GM18907 (cell line): ENCODE results near the gene JAM3.

ENCODE experiments used
- ATAC-seq: cut with Tn5 transposase; IDR thresholded peaks from one replicate; pipeline ENCODE4 v1.9.1; 2021; ENCODE audit warnings: mild to moderate bottlenecking, moderate library complexity; ENCODE audit not compliant: unreplicated experiment

The JAM3 gene

GRCh38 chr11:134140961-134141490 is 72.2 kb downstream of the JAM3 start:
- ATAC-seq: no peak

DNA sequence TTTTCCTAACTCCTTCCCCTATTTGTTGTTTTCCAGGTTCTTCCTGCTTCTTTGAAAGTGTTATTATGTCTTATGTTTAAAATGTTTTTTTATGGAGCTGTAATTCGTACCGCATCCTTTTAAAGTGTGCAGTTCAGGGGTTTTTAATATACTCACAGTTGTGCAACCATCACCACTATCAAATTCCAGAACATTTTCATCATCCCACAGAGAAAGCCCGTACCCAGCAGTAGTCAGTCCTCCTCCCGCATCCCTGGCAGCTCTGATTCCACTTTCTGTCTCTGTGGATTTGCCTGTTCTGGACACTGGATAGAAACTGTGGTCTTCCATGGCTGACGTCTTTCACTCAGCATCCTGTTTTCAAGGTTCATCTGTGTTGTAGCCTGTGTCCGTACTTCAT is 73.7 kb downstream of the JAM3 start:
- no peak for ATAC-seq

DNA sequence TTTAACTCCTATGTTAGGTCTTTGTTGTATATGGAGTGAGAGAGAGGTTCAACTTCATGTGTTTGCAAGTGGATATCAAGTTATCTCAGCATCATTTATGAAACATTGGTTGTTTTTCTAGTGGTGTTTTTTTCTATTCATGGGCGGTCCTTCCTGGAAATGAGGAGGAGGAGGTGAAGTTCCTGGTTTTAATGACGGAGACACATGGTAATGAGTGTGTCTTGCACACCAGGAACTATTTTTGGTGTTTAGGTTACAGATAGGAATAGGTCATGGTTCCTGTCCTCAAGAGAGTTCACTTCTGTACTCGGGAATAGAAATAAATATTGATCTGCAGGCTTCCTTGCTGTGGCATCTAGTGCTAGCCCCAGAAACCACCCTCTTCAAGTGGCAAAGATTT is 74.9 kb downstream of the JAM3 start:
- ATAC-seq: no peak

GRCh38 chr11:134144744-134145143 is 75.9 kb downstream of the JAM3 start:
- ATAC-seq: no peak

DNA sequence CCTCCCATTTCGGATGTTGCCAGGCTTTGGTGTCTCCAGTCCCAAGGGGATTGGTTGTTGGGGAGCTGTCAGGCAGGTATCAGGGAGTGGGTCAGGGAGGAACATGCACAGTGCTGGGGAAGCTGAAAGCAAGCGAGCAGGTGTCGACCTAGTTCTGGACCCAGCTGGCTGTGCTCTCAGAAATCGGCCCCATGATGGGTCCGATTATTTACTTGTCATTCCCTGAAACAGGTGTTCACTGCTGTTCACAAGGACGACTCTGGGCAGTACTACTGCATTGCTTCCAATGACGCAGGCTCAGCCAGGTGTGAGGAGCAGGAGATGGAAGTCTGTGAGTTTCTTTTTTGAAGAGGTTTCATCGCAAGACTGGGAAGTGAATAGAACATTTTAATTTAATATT is 76.8 kb downstream of the JAM3 start:
- no peak for ATAC-seq

- no peak for ATAC-seq
Measured at GRCh38 chr11:134146598-134146997, 77.7 kb downstream of the JAM3 start.

DNA sequence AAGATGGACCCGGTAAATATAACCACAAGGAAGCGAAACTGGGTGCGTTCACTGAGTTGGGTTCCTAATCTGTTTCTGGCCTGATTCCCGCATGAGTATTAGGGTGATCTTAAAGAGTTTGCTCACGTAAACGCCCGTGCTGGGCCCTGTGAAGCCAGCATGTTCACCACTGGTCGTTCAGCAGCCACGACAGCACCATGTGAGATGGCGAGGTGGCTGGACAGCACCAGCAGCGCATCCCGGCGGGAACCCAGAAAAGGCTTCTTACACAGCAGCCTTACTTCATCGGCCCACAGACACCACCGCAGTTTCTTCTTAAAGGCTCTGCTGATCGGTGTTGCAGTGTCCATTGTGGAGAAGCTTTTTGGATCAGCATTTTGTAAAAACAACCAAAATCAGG is 80.5 kb downstream of the JAM3 start:
- no peak for ATAC-seq

DNA sequence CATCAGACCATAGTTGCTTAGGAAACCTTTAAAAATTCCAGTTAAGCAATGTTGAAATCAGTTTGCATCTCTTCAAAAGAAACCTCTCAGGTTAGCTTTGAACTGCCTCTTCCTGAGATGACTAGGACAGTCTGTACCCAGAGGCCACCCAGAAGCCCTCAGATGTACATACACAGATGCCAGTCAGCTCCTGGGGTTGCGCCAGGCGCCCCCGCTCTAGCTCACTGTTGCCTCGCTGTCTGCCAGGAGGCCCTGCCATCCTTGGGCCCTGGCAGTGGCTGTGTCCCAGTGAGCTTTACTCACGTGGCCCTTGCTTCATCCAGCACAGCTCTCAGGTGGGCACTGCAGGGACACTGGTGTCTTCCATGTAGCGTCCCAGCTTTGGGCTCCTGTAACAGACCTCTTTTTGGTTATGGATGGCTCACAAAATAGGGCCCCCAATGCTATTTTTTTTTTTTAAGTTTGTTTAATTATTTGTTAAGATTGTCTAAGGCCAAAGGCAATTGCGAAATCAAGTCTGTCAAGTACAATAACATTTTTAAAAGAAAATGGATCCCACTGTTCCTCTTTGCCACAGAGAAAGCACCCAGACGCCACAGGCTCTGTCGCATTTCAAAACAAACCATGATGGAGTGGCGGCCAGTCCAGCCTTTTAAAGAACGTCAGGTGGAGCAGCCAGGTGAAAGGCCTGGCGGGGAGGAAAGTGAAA is 81.5 kb downstream of the JAM3 start:
- ATAC-seq: no peak

GRCh38 chr11:134151083-134151747 is 82.3 kb downstream of the JAM3 start:
- ATAC-seq: no peak

- ATAC-seq: no peak
Measured at GRCh38 chr11:134152696-134153095, 83.8 kb downstream of the JAM3 start.

DNA sequence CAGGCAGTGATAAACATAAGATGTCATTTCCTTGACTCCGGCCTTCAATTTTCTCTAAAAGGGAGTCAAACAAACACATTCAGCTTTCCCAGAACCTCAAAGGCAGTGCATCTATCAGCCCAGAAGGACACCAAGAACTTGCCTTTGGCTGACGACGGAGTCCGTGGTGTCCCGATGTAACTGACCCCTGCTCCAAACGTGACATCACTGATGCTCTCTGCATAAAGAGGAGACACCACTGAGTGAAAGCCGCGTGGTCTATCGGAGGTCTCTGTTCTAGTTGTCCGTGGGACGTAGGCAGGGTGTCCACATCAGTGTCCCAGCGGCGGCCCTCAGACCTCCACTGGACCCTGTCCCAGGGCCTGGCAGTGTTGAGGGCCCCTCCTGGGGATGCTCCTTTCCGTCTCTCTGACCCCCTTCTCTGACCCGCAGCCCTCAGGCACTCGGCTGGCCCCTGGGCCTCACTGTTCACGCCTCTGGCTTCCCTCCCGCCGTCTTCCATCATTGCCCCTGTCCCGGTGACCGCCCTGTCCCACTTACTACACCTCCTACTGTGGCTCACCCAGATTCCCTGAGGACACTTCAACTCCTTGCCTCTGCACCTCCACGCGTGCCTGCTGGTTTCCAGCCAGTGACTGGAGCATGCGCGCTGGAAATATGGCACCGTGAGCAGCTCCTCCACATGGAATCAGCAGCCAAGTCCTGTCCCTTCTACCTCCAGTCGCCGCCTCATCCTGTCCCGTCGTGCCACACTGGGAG is 84.5 kb downstream of the JAM3 start:
- no peak for ATAC-seq

DNA sequence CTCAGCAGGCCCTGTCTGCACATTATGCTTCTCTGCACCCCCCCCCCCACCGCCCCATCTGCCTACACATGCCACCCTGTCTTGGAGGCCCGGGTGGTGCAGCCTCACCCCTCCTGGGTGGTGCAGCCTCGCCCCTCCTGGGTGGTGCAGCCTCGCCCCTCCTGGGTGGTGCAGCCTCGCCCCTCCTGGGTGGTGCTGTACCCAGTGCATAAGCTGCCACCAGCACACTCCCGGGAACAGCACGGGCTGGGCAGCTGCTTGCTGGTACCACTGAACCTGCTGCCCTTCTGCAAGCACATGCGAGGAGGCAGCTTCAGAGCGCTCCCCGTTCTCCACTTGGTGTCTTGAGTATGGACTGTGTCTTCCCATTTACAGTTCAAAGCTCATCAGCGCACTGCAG is 85.6 kb downstream of the JAM3 start:
- no peak for ATAC-seq

DNA sequence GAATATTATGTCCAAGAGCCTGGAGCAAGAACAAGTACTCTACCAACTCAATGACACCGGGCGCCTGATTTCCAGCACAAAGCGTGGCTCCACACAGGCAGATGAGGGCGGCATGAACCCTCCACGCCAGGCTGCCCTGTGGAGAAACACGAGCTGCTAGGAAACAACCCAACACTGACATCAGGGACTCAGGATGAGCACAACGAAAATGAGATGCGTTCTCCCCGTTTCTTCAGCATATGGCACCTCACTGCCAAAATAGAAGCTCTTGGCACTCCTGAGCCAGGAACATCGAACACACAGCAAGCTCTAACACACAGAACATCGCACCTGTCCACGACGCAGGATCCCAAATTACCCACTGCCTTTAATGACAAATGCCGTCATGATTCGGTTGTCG is 86.6 kb downstream of the JAM3 start:
- no peak for ATAC-seq

DNA sequence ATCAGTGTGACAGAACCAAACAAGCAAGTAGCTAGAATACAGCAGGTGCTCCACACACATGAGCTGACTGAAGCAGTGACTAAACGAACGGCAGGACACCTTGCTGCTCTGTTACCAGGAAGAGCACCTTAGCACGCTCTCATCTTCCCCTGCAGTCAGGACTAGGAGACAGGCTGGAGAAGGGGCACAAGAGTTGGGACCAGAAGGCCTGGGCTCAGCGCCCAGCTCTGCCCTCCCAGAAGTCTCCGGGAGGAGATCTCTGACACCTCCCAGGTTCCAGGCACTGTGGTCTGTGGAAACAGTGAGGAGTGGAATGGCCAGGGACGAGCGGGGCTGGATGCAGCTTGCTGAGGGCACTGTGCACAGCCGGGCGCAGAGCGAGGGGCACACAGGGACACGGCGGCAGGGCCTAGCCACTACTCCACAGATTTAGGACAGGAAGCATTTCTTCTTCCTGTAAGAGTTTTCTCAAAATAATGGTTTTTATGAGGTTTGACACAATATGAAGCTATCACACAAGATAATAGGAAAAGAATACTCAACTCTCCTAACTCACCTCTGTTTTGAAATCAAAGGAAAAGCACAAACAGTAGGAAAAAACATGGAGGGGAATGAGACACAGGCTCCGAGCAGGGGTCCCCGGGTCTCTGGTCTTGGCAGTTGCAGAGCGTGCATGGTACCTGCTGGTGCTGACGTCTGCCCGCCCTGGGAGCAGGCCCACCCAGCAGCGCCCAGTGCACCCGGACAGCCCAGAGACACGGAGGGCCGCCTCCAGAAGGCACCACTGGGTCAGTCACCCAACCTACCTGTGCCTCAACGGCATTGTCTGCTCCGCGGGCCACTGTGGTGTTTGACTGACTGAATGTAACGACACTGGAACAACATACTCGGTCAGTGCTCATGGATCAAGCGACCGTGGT is 87.3 kb downstream of the JAM3 start:
- ATAC-seq: no peak

- no peak for ATAC-seq
Measured at GRCh38 chr11:134157451-134157850, 88.6 kb downstream of the JAM3 start.

GRCh38 chr11:134158023-134158422 is 89.2 kb downstream of the JAM3 start:
- ATAC-seq: no peak

DNA sequence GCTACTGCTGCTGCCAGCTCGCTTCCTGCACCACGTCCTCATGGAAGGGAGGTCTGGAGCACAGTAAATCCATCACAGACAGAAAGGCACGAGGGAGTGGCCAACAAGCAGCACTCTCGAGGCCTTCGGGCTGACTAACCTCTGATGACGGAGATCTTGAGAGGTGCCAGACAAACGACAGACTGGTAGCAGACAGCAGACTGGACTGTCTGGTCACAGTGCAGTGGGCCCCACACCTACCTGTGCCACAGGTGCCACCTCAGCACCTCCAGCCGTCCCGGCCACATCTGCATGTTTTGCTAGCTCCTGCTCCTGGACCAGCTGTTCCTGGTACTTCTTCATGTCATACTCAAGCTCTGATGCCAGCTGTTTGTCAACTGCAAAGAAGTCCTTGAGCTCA is 90.8 kb downstream of the JAM3 start:
- no peak for ATAC-seq

DNA sequence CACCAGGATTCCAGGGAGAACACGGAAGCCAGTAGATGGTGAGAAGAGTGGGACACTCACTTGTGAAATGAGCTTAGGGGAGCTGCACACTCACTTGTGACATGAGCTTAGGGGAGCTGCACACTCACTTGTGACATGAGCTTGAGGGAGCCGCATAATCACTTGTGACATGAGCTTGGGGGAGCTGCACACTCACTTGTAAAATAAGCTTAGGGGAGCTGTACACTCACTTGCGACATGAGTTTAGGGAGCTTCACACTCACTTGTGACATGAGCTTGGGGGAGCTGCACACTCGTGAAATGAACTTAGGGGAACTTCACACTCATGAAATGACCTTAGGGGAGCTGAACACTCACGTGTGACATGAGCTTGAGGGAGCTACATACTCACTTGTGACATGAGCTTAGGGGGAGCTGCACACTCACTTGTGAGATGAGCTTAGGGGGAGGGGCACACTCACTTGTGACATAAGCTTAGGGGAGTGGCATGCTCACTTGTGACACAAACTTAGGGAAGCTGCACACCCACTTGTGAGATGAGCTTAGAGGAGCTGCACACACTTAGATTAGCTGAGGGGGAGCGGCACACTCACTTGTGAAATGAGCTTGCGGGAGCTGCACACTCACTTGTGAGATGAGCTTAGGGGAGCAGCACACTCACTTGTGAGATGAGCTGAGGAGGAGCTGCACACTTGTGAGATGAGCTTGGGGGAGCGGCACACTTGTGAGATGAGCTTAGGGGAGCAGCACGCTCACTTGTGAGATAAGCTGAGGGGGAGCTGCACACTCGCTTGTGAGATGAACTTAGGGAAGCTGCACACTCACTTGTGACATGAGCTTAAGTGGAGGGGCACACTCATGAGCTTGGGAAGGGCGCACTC is 95.9 kb downstream of the JAM3 start:
- no peak for ATAC-seq

DNA sequence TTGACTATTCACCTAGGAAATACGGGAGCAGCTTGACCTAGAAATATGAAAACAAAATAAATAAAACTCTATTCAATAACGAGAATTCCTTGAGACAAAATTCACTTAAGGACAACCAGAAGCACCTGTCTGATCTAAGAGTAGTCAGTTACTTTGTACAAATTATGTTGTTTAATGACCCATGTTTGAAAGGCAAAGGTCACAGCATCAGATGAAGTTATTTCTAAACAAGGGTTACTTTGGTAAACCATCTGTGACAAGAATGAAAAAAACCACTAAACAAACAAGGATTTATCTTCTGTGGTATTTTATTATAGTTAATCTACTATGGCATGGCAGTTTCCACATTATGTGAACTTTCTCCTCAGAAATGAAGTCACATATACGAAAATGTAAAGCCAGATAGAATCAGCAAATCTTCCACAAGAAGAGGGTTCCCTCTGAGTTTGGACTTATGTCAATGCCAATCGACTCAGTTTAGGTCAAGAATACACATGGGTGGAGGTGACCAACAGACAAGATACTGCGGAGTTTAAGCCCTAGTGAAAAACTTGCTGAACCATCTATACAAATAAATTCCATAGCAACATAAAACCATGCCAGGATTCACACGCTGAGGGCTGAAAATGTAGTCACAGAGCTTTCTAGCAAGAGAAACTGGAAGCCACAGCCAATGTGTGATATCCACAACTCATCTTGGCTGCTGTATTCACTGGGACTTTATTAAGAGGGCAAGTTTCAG is 101.5 kb downstream of the JAM3 start:
- no peak for ATAC-seq
